ENCODE data around the gene XRCC1.
"Not testable (repeated sequence)": the region's sequence is repeated elsewhere in the genome, so short reads cannot be mapped to it uniquely, and the experiment has no call there.

XRCC1 gene

DNA sequence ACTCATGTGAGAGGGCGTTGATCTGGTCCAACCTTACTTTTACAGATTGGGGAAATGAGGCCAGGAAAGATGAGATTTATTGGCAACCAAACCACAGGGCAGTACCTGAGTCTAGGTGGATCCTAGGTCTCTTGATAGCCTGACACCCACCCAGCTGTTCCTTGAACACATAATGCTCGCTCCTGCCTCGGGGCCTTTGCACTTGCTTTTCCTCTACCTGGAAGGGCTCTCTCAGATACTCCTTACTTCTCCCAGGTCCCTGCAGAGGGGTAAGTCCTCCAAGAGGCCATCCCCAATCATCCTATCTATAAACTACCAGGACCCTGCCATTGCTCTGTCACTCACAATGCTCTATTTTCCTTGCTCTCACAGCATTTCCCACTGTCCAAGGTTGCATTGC lies 34.9 kb downstream of the XRCC1 start:
- no peak for DNase-seq

DNA sequence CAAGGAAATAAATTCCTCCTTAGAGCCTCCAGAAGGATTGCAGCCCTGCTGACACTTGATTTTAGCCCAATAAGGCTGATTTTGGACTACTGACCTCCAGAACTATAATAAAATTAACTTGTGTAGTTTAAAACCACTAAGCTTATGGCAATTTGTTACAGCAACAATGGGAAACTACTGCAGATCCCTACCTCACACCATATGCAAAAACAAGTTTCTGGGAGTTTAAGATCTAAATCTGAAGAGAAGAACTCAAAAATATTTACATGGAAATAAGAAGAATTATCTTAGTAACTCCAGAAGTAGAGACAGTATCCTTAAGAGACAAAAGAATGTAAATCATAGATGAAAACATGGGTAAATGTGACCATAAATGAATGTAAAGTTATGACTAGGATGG lies 36.4 kb downstream of the XRCC1 start:
- no peak for DNase-seq

DNA sequence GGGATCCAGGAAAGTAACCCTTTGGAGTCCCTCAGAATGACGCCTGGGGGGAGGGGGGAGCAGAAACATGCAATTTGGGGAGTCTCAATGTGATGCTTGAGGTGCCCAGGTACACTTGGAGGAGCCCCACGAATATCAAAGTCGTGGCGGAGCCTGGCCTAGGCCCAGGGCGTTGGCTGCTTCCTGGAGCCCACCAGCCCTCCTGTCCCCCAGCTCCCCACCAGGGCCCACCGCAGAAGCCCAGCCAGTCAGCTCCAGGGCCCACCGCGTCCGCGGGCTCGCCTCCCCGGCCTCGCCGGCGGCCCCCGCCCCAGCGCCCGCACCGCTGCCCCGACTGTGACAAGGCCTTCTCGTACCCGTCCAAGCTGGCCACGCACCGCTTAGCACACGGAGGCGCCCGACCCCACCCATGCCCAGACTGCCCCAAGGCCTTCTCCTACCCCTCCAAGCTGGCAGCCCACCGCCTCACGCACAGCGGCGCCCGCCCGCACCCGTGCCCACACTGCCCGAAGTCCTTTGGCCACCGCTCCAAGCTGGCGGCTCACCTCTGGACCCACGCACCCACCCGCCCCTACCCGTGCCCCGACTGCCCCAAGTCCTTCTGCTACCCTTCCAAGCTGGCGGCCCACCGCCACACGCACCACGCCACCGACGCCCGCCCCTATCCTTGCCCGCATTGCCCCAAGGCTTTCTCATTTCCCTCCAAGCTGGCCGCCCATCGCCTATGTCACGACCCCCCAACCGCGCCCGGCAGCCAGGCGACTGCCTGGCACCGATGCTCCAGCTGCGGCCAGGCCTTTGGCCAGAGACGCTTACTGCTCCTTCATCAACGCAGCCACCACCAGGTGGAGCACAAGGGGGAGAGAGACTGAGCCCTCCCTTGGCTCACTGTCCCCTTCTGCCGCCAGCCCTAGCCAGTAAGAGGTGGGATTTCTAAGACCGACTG lies 40.2 kb downstream of the XRCC1 start:
- DNase-seq, result no peak

DNA sequence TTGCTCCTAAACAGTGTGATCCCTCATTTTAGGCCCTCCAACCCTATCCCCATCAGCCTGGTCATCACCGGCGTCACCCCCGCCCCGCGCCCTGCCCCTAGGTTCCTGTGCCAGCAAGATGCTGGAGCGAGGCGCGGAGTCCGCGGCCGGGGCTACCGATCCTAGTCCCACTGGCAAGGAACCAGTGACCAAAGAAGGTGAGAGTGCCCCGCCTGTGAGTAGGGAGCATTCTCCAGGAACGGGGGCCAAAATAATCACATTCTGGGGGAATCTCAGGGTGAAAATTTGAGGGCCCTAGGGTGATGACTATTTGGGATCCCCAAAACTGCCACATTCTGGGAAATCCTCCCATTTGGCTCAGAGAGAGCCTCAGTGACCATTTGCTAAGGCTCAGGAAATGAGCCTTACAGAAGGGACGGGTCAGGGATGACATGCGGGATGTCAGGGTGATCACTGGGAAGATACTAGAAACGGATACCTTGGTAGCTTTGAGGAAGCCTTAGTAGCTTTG lies 41.0 kb downstream of the XRCC1 start:
- DNase-seq, result no peak

DNA sequence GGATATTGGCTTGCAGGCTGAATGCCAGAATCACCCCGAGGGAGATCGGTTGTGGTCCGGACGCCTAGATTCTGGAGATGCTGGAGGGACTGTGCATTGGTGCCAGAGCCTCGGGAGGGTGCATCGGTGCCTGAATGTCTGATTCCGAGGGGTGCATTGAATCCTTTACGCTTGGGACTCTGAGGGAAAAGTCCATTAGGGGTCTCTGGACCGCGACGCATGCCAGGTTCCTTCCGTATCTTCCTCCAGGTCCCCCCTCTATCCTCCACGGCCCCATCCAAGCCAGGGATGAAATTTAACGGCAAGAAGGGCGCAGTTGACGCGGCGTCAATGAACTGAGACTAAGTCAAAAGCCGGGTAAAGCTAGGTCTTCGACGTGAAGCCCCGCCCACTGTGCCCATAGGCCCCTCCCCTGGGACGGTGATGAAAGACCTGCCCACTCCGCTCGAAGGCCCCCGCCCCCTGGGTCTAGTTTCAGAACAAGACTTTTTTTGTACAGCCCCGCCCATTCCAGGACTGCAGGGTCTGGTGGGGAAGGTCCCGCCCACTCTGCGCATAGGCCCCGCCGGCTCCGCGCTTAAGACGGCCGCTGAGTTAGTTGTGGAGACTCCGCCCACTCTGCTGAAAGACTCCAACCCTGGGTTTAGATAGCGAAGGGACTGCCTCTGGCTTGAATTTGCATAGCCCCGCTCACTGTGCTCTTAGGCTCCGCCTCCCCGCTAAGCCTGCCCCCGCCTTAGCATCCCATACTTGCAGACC lies 41.6 kb downstream of the XRCC1 start:
- peak; percentile 95 for DNase-seq

DNA sequence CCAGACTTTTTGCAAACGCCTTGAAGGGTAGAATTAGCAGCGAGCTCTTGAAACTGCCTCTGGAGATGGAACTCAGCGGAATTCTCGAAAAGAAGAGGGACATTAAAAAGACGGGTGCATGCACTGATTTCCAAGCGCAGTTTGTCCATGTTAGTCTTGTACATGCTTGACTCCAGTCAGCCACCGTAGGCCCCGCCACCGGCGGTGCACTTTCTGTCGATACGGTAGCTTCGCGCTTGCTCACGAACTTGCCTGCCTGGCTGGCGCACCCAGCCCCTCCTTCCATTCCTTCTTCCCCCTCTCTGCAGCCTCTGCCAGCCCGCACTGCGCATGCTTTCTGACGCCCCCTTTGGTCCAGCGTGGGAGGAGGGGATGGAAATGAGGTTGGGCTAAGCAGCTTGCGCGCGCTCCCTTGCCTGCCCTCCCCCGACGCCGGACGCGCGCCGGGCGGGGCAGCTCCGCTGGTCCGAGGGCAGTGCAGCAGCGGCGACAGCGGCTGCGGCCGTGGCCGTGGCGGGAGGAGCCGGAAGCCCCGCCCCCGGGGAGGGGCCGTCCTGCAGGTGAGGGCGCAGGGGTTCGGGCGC lies 42.3 kb downstream of the XRCC1 start, which contains the start of gene ZNF575:
Gene ZNF575, plus strand, starts transcription at position 227 of the 584 bp plus-strand sequence. CDS start 1,235 bp downstream, outside the sequence.
- peak; percentile 81 for DNase-seq

DNA sequence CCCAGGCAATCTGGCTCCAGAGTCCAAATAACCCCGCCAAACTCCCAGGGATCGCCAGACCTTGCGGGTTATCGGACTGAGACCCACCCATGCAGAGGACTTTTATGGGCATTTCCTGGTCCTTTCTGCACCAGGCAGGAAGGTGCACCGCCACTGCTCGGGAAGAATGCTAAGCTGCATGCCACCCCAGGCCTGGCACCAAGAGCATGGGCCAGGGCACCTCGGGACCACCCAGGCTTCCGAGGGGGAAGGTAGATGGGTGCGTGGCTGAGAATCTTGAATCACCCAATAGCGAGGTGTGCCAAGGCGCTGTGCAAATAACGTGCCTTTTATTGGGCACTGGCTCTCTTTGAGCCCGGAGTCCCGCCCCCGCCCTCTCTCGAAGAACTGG lies 42.8 kb downstream of the XRCC1 start:
- peak; percentile 61 for DNase-seq

DNA sequence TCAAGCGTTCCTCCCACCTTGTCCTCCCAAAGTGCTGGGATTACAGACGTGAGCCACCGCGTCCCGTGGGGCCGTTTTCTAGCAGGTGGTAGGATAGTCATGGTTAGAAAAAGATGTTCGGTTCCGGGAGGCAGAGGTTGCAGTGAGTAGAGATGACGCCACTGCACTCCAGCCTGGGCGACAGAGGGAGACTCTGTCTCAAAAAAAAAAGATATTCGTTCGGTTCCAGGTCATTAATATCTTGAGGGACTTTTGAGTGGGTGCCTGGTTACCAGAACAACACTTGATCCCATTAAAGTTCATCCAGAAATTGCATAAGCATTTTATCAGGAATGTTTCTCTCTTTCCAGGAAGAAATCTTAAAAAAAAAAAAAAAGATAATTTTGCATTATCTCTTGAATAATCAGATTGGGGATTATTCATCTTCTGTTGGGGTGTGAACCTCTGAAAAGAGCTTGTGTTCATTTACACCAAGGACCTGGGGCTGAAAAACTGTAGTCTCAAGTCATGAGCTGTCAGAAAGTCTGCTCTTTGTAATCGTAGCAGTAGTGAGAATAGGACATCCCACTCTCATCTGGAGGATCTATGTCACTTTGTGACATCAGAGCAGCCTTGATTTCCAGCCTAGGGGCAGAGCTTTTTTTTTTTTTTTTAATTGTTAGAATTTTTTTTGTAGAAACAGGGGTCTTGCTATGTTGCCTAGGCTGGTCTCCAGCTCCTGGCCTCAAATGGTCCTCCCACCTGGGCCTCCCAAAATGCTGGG lies 47.3 kb downstream of the XRCC1 start:
- peak; percentile 25 for DNase-seq

DNA sequence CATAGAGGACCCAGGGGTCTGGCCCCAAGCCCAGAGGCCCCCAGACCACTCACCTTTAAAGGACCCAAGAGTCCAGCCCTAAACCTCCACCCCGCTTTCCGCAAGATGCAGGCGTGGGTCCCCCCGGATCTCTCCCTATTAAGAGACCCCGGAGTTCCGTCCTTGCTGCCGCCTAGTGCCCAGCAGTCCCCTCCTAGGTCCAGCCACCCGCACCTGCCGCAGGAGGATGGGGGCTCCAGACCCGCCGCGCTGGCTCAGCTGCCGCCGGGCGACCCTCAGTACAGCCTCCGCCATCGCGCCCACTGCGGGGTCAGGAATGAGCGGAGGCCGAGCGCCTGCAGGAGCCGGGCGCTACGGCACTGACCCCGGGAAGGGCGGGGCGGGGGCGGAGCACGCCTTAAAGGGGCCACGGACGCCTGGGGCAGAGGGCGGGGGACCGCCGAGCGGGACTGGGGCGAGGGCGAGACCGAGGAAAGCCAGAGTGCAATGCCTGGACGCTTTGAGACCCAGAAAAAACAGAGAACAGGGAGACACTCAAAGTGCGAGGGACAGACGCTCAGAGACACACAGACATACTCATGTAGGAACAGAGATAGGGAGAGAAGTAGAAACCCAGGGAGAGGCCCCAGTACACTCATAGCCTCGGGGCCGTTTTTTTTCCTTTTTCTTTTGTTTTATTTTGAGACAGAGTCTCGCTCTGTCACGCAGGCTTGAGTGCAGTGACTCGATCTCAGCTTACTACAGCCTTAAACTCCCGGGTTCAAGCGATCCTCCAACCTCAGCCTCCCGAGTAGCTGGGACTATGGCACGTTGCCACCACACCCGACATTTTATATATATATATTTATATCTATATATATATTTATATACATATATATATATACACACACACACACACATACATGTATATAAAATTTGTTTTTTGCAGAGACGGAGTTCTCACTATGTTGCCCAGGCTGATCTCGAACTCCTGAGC lies 48.2 kb downstream of the XRCC1 start, which contains the start of gene ETHE1:
Gene ETHE1, minus strand, starts transcription at position 318 of the 976 bp plus-strand sequence. Its CDS starts 24 bp downstream, at position 294.
- DNase-seq, result no peak

DNA sequence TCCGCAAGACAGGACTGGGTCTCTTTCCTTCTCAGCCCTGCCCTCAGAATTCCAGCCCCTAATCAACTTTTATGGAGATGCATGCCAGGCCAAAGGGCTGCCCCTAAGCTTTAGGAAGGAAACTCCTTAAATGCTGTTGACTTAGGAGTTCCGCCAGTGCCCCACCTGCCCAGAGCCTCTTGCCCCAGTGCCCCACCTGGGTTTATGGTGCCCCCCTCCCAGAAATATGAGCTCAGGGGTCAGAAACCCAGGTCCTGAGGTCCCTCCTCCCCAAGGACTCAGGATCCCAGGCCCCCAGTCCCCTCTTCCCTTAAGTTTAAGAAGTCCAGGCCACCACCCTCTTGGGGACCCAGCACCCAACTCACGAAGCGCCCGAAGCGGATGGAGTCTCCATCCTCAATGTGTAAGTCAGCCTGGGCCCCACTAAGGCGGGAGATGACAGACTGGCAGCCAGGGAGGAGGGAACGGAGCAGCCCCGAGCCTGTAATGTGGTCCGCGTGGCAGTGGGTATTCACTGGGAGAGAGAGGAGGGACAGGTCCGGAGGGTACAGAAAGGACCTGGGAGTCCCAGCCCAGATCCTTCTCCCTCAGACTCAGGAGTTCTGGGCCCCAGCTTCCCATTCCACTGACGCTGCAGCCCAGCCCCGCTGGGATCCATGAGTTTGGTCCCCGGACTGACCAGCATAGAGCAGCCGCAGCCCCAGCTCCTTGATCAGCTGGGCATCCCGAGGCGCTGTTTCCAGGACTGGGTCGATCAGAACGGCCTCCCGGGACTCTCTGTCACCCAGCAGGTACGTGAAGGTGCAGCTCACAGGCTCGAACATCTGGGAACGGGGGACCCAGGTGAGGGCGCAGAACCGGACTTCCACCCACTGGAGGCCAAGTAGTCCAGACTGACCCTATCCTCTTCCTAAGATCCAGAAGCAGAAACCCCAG lies 49.2 kb downstream of the XRCC1 start:
- no peak for DNase-seq

DNA sequence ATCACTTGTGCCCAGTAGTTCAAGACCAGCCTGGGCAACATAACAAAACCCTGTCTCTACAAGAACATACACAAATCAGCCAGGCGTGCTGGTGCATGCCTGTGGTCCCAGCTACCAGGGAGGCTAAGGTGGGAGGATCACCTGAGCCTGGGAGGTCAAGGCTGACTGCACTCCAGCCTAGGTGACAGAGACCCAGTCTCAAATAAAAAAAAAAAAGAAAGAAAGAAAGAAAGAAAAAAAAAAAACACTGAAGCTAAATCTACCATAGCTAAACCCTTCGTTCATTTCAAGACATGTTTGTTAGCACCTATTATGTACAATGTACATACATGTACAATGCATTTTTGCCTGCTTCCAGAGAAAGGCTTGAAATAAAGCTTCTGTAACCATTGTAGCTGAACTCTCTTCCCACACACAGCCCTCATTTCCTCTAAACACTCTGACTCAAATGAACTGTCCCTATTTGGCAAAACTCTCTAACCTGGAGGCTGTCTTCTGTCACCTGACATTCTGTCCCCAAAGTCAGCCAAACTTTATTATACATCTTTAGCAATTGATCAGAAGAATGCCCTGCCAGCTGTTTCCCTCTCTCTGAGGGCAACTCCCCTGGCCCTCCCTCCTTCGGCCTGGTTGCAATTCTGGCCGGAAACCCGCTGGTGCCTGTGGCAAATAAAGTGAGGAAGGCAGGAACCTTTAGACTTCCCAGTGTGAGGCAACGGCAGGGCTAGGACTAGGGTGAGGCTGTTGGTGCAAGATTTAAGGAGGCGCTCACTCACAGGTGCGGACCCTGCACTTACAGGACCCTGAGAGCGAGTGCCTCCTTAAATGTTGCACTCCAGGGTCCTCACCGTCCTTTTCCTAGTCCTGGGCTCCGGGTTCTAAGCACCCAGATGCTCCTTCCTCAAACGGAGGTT lies 50.1 kb downstream of the XRCC1 start:
- DNase-seq, result no peak

DNA sequence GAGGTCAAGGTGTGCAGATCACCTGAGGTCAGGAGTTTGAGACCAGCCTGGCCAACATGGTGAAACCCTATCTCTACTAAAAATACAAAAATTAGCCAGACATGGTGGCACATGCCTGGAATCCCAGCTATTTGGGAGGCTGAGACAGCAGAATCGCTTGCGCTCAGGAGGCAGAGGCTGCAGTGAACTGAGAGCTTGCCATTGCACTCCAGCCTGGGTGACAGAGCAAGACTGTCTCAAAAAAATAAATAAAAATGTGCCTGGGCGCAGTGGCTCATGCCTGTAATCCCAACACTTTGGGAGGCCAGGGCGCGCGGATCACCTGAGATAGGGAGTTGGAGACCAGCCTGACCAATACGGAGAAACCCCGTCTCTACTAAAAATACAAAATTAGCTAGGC lies 51.6 kb downstream of the XRCC1 start:
- DNase-seq, result not testable (repeated sequence)

DNA sequence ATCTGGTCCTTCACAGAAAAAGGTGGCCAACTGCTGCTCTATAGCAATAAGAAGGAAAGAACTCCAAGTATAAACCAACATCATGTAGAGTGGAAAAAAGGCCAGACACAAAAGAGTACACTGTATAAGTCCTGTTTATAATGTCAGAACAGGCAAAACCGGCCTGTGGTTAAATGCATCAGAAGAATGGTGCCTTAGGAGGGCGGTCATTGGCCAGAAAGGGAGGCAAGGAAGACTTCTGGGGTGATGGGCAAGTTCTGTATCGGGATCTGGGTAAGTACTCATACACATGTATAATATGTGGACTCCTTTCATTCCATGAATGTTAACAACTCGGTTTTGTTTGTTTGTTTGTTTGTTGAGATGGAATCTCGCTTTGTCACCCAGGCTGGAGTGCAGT lies 52.4 kb downstream of the XRCC1 start:
- DNase-seq, result no peak

DNA sequence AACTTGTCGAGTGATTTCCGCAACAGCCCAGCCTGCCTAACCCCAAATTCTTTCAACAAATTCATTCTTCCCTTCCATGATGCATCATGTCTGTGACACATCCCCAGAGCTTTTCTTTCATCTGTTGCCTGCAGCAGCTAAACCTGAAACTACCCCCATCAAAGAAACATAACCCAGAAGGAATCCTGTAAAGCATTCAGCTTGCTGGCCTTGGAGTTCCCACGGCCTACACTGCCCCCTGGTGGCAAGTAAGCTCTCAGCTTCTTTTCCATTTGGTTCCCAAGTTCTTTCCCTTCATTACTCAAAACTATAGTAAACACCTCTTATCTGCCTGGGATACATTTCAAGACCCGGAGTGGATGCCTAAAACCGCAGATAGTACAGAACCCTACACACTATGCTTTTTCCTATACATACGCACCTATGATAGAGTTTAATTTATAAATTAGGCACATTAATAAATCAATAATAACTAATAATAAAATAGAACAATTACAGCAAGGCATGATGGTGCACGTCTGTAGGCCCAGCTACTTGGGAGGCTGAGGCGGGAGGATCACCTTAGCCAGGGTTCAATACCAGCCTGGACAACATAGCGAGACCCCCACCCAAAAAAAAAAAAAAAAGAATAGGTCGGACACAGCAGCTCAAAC lies 55.8 kb downstream of the XRCC1 start:
- DNase-seq, result peak; percentile 61

DNA sequence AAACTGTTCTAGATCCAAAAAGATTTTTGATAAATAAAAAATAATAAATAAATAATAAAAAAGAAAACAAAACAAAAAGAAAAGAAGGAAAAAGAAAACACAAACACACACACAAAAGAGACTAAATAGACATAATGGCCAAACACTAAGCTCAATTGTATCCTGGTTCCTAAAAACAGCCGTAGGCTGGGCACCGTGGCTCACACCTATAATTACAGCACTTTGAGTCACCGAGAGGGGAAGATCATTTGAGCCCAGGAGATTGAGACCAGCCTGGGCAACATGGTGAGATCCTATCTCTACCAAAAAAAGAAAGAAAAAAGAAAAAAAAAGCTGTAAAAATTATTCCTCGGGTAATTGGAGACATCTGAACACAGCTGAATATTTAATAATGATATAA lies 57.3 kb downstream of the XRCC1 start:
- DNase-seq, result no peak

DNA sequence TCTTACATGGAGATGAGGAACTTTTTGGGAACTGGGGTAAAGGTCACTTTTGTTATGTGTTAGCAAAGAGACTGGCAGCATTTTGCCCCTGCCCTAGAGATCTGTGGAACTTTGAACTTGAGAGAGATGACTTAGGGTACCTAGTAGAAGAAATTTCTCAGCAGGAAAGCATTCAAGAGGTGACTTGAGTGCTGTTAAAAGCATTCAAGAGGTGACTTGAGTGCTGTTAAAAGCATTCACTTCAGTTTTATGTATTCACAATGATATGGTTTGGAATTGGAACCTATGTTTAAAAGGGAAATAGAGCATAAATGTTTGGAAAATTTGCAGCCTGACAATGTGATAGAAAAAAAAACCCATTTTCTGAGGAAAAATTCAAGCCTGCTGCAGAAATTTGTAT lies 62.9 kb downstream of the XRCC1 start:
- DNase-seq, result not testable (repeated sequence)

DNA sequence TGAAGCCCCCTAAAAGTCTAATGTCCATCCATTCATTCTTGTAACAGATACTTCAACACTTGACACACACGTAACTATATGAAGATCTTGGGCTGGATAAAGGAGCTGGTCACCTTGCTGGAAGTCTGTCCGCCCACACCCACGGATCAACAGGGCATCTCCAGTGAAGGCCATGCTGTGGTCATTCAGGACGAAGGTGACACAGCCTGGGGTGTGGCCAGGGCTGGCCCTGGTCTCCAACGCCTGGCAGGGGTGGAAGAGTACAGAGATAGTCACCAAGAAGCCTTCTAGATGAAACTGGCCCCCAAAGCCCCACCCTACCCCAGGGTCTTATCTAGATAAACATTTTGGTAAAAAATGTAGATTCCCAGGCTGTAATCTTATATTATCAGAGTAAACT lies 64.0 kb downstream of the XRCC1 start:
- no peak for DNase-seq

DNA sequence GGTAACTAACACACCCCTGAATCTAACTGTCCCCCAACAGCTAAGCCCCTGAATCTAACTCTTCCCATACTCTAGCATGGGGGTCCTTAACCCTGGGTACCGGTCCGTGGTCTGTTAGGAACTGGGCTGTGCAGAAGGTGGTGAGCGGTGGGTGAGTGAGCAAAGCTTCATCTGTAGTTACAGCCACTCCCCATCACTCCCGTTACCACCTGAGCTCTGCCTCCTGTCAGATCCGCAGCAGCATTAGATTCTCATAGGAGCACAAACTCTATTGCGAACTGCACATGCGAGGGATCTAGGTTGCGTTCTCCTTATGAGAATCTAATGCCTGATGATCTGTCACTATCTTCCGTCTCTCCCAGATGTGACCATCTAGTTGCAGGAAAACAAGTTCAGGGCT lies 64.6 kb downstream of the XRCC1 start:
- DNase-seq, result no peak
